AG04450 (cell line): Measurements from ENCODE around the gene RABGAP1L. TPM values are rescaled to one million over a fixed set of nuclear protein-coding genes. Genes with fewer than 3 reads are reported as not detected.

Source experiments
- CTCF ChIA-PET: fragments of 300-600, 350-600 bp; formaldehyde crosslinking; extraction: SDS; loops from one replicate; lab custom pipeline; 2022; ENCODE audit warnings: antibody characterized with exemption, inconsistent platforms; lab: Charles Lee
- POLR2A ChIA-PET: fragments of 350-600 bp; formaldehyde crosslinking; extraction: SDS; loops from one replicate; lab custom pipeline; 2021; ENCODE audit warnings: antibody characterized with exemption, inconsistent platforms; lab: Yijun Ruan, JAX
- DNase-seq: peaks from one replicate; pipeline ENCODE4 v3.0.0-alpha.2; 2011; ENCODE audit warnings: low read depth, low spot score
- H3K27ac ChIP-seq: one replicate; pipeline ENCODE4 v1.5.1; 2012; ENCODE audit warnings: low read depth, low read length, control low read depth
- H3K27me3 ChIP-seq: one replicate; pipeline ENCODE4 v1.6.0; 2012; ENCODE audit warnings: low read length; ENCODE audit not compliant: control insufficient read depth, insufficient read depth
- H3K4me3 ChIP-seq: 2 replicates; pipeline ENCODE4 v1.5.1; 2011; ENCODE audit warnings: mild to moderate bottlenecking, low read depth, low read length, control low read depth
- H3K9me3 ChIP-seq: 2 replicates; pipeline ENCODE4 v1.5.1; 2012; ENCODE audit warnings: low read length; ENCODE audit not compliant: control insufficient read depth, insufficient read depth
- CTCF ChIP-seq: IDR thresholded peaks from 2 replicates; pipeline ENCODE4 v1.5.1; 2011; ENCODE audit warnings: low read depth, low read length, control low read depth, inconsistent platforms
- polyA plus RNA-seq: library from polyadenylated mRNA; depleted of rRNA; stranded (reverse); fragments of >200 nt; gene quantifications from 2 replicates; pipeline ENCODE4 v1.2.3, GENCODE V29; 2011

RABGAP1L gene
- polyA plus RNA-seq, 1 experiment, result 21.2 TPM

DNA sequence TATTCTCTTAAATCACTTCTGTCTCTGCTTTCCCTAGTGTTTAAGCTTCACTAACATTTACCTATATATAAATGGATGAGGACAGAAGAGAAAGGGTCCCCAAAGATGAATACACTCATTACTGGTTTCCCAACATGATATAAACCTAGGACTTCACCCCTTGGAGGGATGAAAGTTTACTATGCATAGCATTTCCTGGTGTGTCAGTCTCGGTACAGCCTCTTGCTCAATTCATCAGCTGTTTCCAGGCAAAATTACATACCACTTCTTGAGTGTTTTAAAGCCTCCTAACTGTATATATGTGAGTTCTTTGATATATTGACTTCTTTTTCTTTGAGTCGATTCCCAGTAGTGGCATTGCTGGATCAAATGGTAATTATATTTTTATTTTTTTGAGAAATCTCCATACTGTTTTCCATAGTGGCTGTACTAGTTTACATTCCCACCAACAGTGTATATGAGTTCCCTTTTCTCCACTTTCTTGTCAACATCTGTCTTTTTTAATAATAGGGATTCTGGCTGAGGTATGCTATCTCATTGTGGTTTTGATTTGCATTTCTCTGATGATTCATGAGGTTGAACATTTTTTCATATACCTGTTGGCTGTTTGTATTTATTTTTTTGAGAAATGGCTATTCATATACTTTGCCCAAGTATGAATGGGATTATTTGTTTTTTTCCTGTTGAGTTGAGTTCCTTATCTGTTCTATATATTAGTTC is 581.1 kb downstream of the RABGAP1L start:
- POLR2A ChIA-PET, result interaction anchor here (0.9 kb wide), 1 partner anchor 478 kb away, joined by 3 read pairs; no protein-coding TSS in a partner anchor
- Histone ChIP-seq H3K4me3 (no peak overlapping the region), H3K27me3 (no peaks in the 10 kb centered on the region), H3K27ac (no peak overlapping the region), H3K9me3 (no peaks in the 10 kb centered on the region)
- CTCF ChIA-PET, result interaction anchor here (0.6 to 11.4 kb wide), 5 partner anchors 15 to 578 kb away, joined by 4 to 243 read pairs (median 10); no protein-coding TSS in a partner anchor
- DNase-seq, result no peak
- no peak for TF ChIP-seq CTCF

GRCh38 chr1:174742805-174743653 is 583.7 kb downstream of the RABGAP1L start:
- ChIA-PET POLR2A (no interaction called here), CTCF (interaction anchor here (0.6 to 11.4 kb wide), 10 partner anchors 9 to 1025 kb away, joined by 3 to 243 read pairs (median 6); no protein-coding TSS in a partner anchor)
- Histone ChIP-seq H3K27me3 (no peaks in the 10 kb centered on the region), H3K4me3 (no peak overlapping the region), H3K9me3 (no peaks in the 10 kb centered on the region), H3K27ac (no peak overlapping the region)
- no peak for TF ChIP-seq CTCF
- no peak for DNase-seq

DNA sequence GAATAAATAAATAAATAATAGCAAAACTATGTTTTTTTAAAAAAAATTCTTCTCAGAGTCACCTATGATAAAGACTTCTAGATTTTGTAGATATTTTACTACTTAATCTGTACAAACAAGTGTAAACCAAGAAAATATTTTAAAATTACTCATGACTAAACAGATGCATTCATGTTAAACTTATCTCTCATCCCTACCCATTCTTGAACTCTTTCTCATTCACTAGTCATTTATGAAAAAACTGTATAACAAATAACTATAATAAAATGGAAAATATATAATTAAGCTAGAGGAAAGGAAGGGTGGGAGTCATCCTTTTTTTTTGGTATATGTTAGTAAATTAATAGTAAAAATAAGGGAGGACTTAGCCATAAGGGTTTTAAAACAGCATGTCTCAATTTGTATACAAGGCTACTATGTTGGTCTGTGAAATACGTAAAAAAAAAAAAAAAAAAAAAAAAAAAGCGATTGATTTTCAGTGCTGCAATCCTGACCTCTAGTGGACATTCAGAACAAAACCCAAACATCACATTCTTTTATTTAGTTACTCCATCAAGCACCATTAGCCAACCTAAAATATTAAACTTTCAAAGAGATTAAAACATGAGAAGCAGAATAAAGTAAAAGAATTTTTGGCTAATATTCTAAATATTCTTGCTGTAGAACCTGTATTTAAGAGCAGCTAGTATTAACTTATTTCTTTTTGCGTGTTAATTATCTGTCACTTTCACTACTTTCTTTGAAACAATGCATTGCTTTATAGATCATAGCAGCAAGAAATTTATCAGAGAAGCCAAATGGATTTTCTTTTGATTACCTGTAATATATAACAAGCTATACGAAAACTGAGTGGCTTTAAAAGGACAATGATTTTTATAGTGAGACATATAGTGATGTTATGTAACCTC is 584.6 kb downstream of the RABGAP1L start:
- Histone ChIP-seq H3K4me3 (no peak overlapping the region), H3K27ac (no peak overlapping the region), H3K9me3 (no peaks in the 10 kb centered on the region), H3K27me3 (no peaks in the 10 kb centered on the region)
- ChIA-PET CTCF (interaction anchor here (0.6 to 11.4 kb wide), 16 partner anchors 10 to 1026 kb away, joined by 3 to 243 read pairs (median 4); no protein-coding TSS in a partner anchor), POLR2A (no interaction called here)
- peak; percentile 67 for TF ChIP-seq CTCF
- DNase-seq, result peak; percentile 33

- POLR2A ChIA-PET, result no interaction called here
- TF ChIP-seq CTCF, result no peak
- no peaks in the 10 kb centered on the region for H3K9me3 ChIP-seq
- H3K27me3 ChIP-seq, result no peaks in the 10 kb centered on the region
- CTCF ChIA-PET, result interaction anchor here (1.0 to 11.4 kb wide), 7 partner anchors 10 to 488 kb away, joined by 3 to 243 read pairs (median 20); no protein-coding TSS in a partner anchor
- no peak overlapping the region for H3K4me3 ChIP-seq
- DNase-seq, result no peak
- no peak overlapping the region for H3K27ac ChIP-seq
These were observed 585.6 kb downstream of the RABGAP1L start for GRCh38 chr1:174744886-174745285.
